GM12878 (cell line): ENCODE measurements around the gene SULT1A3. TPM values are rescaled to one million over a fixed set of nuclear protein-coding genes. Genes with fewer than 3 reads are reported as not detected.

Experiments used
- ASH2L ChIP-seq: fragments of 300-600, 200-600 bp; sonication (generic); IDR thresholded peaks from 2 replicates; pipeline ENCODE4 v1.6.1; 2017; ENCODE audit warnings: low read depth, mild to moderate bottlenecking, borderline replicate concordance
- CBX5 ChIP-seq: sonication (generic); IDR thresholded peaks from 2 replicates; pipeline ENCODE4 v1.6.1; 2016; ENCODE audit warnings: low read depth, moderate library complexity, mild to moderate bottlenecking, inconsistent platforms
- CHD2 ChIP-seq: IDR thresholded peaks from 2 replicates; pipeline ENCODE4 v1.6.1; 2011; ENCODE audit warnings: low read depth, low read length, improper control_type of control experiment, borderline replicate concordance
- FOXK2 ChIP-seq: fragments of 450-650 bp; IDR thresholded peaks from 2 replicates; pipeline ENCODE4 v1.6.1; 2017; ENCODE audit warnings: mild to moderate bottlenecking, moderate library complexity
- MXI1 ChIP-seq: fragments of 150-350 bp; IDR thresholded peaks from 2 replicates; pipeline ENCODE4 v1.6.1; 2011; ENCODE audit warnings: low read depth, mild to moderate bottlenecking, inconsistent platforms, low read length, improper control_type of control experiment
- MYC ChIP-seq: IDR thresholded peaks from 2 replicates; pipeline ENCODE4 v1.6.1; 2011; ENCODE audit warnings: mild to moderate bottlenecking, low read length, moderate library complexity, inconsistent platforms; ENCODE audit not compliant: insufficient read depth, insufficient replicate concordance, insufficient read length, severe bottlenecking
- NBN ChIP-seq: fragments of 450-650 bp; IDR thresholded peaks from 2 replicates; pipeline ENCODE4 v1.6.1; 2016
- NFYB ChIP-seq: IDR thresholded peaks from 2 replicates; pipeline ENCODE4 v1.6.1; 2011; ENCODE audit warnings: low read depth, mild to moderate bottlenecking, low read length, improper control_type of control experiment, moderate library complexity; ENCODE audit not compliant: insufficient read depth
- NR2C1 ChIP-seq: fragments of 450-650 bp; IDR thresholded peaks from 2 replicates; pipeline ENCODE4 v1.6.1; 2017; ENCODE audit warnings: antibody characterized with exemption, mild to moderate bottlenecking, moderate library complexity
- PKNOX1 ChIP-seq: fragments of 450-650 bp; IDR thresholded peaks from 2 replicates; pipeline ENCODE4 v1.6.1; 2016; ENCODE audit warnings: mild to moderate bottlenecking
- POLR2AphosphoS5 ChIP-seq: IDR thresholded peaks from 2 replicates; pipeline ENCODE4 v1.6.1; 2011; ENCODE audit warnings: mild to moderate bottlenecking, low read length, inconsistent platforms
- RCOR1 ChIP-seq: conservative IDR thresholded peaks from 2 replicates; pipeline ENCODE4 v1.6.1; 2012; ENCODE audit warnings: low read depth, low read length, improper control_type of control experiment
- RFX5 ChIP-seq: IDR thresholded peaks from 2 replicates; pipeline ENCODE4 v1.6.1; 2011; ENCODE audit warnings: low read depth, low read length, improper control_type of control experiment
- RUNX3 ChIP-seq: IDR thresholded peaks from 2 replicates; pipeline ENCODE4 v1.6.1; 2012; ENCODE audit warnings: low read length, inconsistent platforms
- SMAD5 ChIP-seq: IDR thresholded peaks from 2 replicates; pipeline ENCODE4 v1.6.1; 2016; ENCODE audit warnings: antibody characterized with exemption, low read depth
- SP1 ChIP-seq: IDR thresholded peaks from one replicate; pipeline ENCODE4 v1.6.1; 2011; ENCODE audit warnings: low read depth, low read length
- ZNF207 ChIP-seq: fragments of 450-650 bp; IDR thresholded peaks from 2 replicates; pipeline ENCODE4 v1.6.1; 2014; ENCODE audit warnings: antibody characterized with exemption, mild to moderate bottlenecking, borderline replicate concordance
- ZNF622 ChIP-seq: fragments of 450-650 bp; IDR thresholded peaks from 2 replicates; pipeline ENCODE4 v1.6.1; 2017; ENCODE audit warnings: mild to moderate bottlenecking, inconsistent platforms
- polyA plus RNA-seq, 11 experiments: library from polyadenylated mRNA; depleted of rRNA in 4 of 11; unstranded in 6 of 11; stranded (reverse) in 5 of 11; fragments of >200 nt; fragmentation: Nextera tagmentation in 4 of 11; fragmentation: Illumina TruSeq in 1 of 11; extraction: Ambion mirVana in 4 of 11; extraction: Trizol in 1 of 11; gene quantifications; 1 replicate in 1 of 11; 2 replicates in 10 of 11; pipeline versions ENCODE4 v1.2.1 to v1.2.3, GENCODE V29; 2011 to 2016; ENCODE audit warnings: inconsistent platforms in 2 of 11, missing spikeins in 2 of 11, low read depth in 1 of 11
- total RNA-seq, 4 experiments: library from RNA; depleted of rRNA in 3 of 4; stranded (reverse); fragments of >200 nt in 3 of 4; fragmentation: Illumina TruSeq in 1 of 4; extraction: Trizol in 1 of 4; gene quantifications; 2 replicates each; pipeline versions ENCODE4 v1.2.1 to v1.2.3, GENCODE V29; 2013 to 2021
- TF ChIP-seq, protein P1 (sequence below): fragments of 450-650 bp; IDR thresholded peaks from 2 replicates; pipeline ENCODE4 v1.6.1; 2018; ENCODE audit warnings: borderline replicate concordance, mild to moderate bottlenecking; ENCODE audit not compliant: partially characterized antibody
- TF ChIP-seq, protein P2 (sequence below): IDR thresholded peaks from 2 replicates; pipeline ENCODE4 v1.6.1; 2012; ENCODE audit warnings: low read depth, low read length, improper control_type of control experiment
- TF ChIP-seq, protein P3 (sequence below): IDR thresholded peaks from 2 replicates; pipeline ENCODE4 v1.6.1; 2011; ENCODE audit warnings: borderline replicate concordance, low read depth, mild to moderate bottlenecking, moderate library complexity, mixed read lengths, low read length; ENCODE audit not compliant: insufficient read depth; ENCODE audit errors: extremely low read length
- TF ChIP-seq, protein P4 (sequence below): fragments of 450-650 bp; IDR thresholded peaks from 2 replicates; pipeline ENCODE4 v1.6.1; 2017; ENCODE audit warnings: antibody characterized with exemption, mild to moderate bottlenecking, moderate library complexity

SULT1A3 gene
- total and polyA plus RNA-seq, 10 of the 15 experiments (the other 5 are each of a cell fraction or from before 2014, with no cell fraction given), result 3.3 to 15.8 (median 6.2) TPM

DNA sequence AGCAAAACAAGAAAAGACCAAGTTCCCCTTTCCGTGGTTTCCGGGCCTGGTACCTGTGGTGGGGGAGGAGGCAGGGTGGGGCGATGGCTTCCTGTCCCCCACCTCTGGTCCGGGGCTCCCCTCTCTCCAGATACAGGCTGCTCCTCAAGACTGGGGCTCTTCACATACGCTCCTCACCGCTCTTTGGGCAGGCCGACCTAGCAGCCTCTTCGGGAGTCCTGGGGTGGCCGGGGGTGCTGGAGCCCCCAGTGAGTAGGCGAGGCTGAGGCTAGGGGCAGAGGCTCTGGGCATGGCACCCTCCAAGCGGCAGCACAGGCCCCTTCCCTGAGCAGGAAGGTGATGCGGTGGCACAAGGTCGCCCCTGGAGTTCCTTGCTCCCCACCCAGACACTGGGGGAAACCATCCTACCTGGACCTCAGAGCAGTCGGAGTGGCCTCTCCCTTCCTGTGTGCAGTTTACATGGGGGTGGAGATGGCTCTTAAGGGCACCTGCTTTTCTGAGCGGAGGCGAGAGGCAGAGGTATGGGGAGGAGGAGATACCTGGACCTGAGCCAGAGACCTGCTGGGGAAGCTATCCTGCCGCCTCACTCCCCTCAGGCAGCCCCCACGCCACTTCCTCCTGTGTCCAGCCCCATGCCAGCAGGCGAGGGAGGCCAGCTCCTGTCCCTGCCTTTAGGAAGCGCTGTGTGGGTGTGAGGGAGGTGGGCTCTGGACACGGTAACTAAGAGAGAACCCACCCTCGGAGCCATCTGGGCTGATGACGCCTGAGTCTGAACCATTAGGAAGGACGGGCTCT lies 14.8 kb upstream of the SULT1A3 start (continued):
- peak; percentile 78 for TF ChIP-seq CHD2
- TF ChIP-seq, protein P1, sequence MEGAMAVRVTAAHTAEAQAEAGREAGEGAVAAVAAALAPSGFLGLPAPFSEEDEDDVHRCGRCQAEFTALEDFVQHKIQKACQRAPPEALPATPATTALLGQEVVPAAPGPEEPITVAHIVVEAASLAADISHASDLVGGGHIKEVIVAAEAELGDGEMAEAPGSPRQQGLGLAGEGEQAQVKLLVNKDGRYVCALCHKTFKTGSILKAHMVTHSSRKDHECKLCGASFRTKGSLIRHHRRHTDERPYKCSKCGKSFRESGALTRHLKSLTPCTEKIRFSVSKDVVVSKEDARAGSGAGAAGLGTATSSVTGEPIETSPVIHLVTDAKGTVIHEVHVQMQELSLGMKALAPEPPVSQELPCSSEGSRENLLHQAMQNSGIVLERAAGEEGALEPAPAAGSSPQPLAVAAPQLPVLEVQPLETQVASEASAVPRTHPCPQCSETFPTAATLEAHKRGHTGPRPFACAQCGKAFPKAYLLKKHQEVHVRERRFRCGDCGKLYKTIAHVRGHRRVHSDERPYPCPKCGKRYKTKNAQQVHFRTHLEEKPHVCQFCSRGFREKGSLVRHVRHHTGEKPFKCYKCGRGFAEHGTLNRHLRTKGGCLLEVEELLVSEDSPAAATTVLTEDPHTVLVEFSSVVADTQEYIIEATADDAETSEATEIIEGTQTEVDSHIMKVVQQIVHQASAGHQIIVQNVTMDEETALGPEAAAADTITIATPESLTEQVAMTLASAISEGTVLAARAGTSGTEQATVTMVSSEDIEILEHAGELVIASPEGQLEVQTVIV, result no peak
- TF ChIP-seq PKNOX1, result no peak
- TF ChIP-seq NFYB, result no peak
- TF ChIP-seq, protein P2, sequence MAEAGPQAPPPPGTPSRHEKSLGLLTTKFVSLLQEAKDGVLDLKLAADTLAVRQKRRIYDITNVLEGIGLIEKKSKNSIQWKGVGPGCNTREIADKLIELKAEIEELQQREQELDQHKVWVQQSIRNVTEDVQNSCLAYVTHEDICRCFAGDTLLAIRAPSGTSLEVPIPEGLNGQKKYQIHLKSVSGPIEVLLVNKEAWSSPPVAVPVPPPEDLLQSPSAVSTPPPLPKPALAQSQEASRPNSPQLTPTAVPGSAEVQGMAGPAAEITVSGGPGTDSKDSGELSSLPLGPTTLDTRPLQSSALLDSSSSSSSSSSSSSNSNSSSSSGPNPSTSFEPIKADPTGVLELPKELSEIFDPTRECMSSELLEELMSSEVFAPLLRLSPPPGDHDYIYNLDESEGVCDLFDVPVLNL, result no peak
- no peak for TF ChIP-seq ZNF622
- TF ChIP-seq POLR2AphosphoS5, result peak; percentile 69
- no peak for TF ChIP-seq NR2C1
- no peak for TF ChIP-seq ZNF207
- no peak for TF ChIP-seq RFX5
- no peak for TF ChIP-seq MXI1
- 0 out of 2 replicates have a peak, but pooled peaks have one; percentile 41 for TF ChIP-seq RCOR1
- no peak for TF ChIP-seq FOXK2
- no peak for TF ChIP-seq ASH2L
- peak; percentile 63 for TF ChIP-seq MYC
- TF ChIP-seq, protein P3, sequence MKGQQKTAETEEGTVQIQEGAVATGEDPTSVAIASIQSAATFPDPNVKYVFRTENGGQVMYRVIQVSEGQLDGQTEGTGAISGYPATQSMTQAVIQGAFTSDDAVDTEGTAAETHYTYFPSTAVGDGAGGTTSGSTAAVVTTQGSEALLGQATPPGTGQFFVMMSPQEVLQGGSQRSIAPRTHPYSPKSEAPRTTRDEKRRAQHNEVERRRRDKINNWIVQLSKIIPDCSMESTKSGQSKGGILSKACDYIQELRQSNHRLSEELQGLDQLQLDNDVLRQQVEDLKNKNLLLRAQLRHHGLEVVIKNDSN, result no peak
- no peak for TF ChIP-seq RUNX3
- TF ChIP-seq SMAD5, result peak; percentile 83
- TF ChIP-seq, protein P4, sequence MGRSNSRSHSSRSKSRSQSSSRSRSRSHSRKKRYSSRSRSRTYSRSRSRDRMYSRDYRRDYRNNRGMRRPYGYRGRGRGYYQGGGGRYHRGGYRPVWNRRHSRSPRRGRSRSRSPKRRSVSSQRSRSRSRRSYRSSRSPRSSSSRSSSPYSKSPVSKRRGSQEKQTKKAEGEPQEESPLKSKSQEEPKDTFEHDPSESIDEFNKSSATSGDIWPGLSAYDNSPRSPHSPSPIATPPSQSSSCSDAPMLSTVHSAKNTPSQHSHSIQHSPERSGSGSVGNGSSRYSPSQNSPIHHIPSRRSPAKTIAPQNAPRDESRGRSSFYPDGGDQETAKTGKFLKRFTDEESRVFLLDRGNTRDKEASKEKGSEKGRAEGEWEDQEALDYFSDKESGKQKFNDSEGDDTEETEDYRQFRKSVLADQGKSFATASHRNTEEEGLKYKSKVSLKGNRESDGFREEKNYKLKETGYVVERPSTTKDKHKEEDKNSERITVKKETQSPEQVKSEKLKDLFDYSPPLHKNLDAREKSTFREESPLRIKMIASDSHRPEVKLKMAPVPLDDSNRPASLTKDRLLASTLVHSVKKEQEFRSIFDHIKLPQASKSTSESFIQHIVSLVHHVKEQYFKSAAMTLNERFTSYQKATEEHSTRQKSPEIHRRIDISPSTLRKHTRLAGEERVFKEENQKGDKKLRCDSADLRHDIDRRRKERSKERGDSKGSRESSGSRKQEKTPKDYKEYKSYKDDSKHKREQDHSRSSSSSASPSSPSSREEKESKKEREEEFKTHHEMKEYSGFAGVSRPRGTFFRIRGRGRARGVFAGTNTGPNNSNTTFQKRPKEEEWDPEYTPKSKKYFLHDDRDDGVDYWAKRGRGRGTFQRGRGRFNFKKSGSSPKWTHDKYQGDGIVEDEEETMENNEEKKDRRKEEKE, result no peak
- TF ChIP-seq CBX5, result no peak
- TF ChIP-seq NBN, result peak; percentile 64; the same call in 1 of the 2 replicates
- TF ChIP-seq SP1, result peak; percentile 64
